Inferior parietal cortex (tissue), 1 donor: ENCODE data around the gene RWDD3.

Source experiments
- DNase-seq: peaks from one replicate; pipeline ENCODE4 v3.0.0-alpha.2; 2016; ENCODE audit errors: extremely low spot score

Gene RWDD3

DNA sequence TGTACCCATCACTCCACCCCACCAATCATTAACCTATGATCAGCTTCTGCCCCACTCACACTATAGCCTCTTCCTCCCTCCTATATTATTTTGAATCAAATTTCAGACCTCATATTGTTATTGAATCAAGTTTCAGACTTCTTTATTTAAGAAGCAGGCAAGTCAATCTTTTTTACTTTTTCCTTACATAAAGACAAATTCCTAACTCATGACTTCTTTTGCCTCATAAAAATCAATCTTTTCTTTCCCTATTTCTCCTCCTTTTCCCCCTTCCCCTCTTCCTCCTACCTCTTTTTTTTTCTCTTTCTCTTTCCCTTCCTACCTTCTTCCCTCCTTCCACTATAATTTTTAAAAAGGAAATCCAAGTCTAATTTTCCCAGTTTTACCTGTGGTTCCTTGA, 4.3 kb upstream of the RWDD3 start:
- no peak for DNase-seq

DNA sequence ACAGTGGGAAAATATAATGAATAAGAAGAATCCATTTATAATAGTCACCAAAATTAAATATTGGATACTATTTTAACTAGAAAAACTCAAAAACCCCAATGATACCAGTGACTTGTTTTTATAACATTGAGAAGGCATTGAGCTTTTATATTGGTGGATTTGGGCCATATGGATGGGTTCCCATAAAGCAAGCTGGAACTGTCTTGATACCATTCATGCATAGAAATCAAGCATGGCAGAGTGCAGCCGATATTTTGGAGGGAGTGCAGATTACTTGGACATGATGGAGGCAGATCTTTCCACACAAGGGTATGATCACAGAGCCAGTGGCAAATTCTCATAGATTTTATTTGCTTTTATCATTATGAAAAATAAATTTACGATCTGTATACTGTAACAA, 3.8 kb upstream of the RWDD3 start:
- DNase-seq, result no peak

DNA sequence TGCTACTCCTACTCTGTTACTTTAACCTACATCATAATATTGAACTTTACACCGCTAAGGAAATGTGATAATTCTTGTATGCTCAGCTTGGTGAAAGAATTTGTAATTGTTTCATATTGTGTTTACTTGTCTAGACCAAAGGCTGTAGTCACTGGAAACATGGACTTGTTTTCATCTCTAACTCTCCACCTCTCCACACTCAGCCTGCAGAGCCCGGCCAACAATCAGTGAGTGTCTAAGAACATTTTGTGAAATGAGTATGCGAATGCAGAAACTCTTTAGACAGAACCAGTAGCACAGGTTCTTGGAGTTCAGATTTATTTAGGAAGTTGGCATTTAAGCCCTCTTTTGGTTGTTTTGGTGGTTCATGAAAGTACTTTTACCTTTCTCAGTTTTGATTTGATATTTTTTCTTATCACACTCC, 3.2 kb upstream of the RWDD3 start:
- DNase-seq, result peak; percentile 27

DNA sequence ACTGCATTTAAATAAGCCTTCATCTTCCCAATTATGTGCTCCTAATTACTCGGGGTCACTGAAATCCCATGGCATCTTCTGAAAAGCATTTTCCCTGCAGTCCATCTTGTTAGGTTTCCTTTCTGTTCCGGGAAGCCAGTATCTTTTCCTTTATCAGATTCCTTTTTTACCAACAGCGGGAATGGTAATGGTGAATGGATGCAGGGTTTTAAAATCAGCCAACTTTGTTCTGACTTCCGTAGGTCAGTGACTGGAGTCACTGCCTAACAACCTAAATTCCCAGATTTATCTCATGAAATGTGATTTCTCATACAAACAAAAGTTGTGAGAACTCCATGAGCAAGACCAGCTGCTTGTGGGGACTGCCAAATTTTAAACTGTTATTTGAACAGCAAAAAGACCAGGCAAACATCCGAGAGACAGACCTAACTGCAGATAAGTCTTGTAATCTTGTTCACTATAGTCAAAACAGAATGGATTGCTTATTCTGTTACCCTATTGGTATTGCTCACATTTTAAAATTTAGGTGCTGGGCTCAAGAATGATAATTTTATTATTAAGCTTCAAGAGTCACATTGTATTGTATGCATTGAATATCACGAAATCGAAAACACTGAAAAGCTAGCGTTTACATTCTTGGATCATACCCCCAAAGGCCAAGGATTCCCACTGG, 1.2 kb upstream of the RWDD3 start:
- peak; percentile 62 for DNase-seq

DNA sequence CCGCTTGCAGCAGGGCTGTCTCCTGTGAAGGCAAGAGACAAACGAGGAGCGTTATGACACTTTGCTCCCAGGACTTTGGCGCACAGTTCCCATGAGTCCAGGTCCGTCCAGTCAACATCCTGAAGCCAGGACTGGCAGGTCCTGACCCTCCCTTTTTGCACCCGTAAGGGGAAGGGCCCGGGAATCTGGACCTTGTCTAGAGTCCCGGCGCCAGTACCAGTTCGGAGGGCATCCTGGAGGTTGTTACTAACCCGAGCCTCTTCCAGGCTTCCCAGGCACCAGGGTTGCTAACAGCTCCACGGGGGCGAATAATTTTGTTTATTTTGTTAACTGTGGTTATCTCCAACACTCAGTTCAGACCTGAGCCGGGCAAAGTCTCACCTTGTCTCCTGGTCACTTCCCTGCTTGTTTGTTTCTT, 682 bp upstream of the RWDD3 start:
- DNase-seq, result peak; percentile 38

DNA sequence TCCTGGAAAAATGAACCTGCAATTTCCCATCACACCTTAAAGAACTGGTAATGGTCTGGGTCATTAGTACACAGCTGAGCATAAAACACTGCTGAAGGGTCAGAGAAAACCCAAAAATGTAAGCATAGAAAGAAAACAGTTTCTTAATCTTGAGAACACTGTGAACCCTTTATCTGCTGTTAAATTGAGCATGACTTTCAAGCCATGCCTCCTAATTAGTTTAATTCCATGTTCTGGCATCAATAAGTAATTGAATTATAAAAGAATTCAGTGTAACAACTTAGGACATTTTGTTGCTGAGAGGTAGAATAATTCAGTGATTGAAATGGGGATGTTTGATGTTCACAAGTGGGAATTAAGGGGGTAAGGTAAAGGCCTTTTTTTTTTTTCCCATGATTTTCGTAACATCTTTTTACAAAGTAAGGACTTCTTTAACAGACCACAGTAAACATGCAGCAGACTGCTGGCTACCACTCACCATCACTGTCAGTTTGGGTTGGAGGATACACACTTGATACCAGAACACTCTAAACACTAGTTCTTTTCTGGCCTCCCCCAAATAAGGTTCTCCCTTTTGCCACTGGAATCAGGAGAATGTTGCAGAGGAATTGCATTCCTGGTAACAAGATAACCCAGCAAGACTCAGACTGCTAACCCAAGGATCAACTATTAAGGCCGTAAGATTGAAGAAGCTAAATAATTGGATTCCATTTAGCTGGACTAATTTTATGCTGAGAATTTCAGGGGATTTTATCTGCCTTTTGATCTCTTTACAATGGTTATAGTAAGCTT, 3.0 kb downstream of the RWDD3 start:
- no peak for DNase-seq

DNA sequence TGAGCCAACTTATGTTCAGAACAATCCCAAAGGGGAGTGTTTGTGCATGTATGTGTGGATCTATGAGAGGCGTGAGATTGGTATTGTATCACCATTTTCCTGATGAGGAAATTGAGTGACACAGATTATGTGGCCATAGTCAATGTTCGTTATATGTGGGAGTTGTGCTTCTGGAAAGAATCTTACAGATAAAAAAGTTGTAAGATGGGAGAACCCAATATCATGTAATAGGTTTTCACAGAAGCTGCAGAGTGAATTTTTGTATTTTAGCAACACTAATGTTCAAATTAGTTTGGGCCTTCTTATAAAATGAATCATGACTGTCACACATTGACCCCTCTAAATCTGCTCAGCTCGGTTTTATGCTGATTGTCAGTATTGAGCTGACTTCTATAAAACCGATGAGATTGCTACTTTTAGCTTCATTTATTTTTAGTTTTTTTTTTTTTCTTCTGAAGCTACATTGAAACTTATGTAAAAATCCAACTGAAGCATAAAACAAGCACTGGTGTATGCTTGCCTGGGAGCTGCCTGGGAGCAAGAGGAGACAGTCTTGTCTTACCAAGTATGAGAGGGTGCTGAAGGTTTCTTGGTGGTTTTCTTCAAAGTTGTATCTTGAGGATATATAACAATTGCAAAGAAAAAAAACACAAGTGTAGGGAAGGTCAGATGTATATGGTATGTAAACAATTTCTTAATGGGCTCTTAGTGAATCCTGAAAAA, 4.1 kb downstream of the RWDD3 start:
- DNase-seq, result no peak

DNA sequence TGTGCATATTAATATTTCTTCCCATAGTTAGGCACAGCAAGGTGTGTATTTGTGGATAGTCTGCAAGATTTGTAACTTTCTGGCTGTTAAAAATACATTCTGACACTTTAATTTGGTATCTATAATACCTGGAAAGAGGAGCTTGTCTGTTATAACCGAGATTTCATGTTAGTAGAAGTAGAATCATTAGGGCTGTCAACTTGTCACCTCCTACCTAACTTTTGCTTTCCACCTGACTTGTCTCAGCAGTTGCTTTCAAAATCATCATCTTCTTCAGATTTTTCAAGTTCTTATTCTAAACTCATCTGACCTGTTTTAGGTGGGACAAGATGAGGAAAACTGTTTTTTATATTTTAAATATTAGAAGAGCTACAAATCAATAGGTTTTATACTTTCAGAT, 11.0 kb downstream of the RWDD3 start:
- no peak for DNase-seq

DNA sequence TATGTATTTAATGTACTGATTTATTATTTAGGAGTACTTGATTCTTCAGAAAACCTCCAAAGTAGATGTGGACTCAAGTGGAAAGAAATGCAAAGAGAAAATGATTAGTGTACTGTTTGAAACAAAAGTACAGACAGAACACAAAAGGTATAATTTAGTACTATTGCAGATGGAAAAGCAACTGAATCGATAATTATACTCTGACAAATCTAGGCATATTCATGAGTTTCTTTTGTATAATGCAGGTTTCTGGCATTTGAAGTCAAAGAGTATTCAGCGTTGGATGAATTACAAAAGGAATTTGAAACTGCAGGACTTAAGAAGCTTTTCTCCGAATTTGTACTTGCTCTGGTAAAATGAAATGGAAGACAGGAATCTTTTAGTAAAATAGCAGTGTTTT, 12.5 kb downstream of the RWDD3 start:
- DNase-seq, result no peak

DNA sequence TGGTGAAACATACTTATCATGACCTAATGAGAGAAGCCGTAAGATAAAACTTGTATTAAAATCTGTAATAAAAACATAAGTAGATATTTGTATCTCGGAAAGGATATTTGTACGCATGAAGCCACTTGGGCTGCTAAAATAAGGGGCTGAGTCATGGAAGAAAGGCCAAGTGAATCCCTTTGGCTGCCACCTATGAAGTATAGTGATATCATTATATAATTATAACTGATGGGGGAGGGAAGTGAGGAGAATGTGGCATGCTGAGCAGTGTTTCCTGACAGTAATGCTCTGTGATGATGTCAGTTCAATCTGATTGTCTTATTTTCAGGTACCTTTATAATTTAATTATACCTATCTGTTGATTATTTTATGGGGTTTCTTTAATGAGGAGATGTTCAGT, 13.6 kb downstream of the RWDD3 start:
- no peak for DNase-seq

DNA sequence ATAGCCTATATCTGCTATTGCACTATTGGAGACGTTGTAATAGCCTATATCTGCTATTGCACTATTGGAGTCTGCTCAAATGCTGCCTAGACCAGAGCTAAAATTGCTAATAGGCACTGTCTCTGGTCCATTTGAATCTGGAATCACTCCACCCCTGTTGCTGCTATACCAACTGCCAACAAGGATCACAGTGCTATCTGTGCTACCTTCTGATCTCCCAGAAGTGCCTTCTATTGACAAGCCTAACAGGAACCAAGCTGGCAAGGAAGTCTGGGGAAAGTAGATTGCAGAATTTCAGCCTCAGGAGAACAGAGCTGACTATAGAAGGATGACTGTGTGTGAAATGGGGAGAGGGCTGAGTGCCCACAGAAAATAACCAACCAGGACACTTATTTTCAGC, 15.9 kb downstream of the RWDD3 start:
- DNase-seq, result no peak

DNA sequence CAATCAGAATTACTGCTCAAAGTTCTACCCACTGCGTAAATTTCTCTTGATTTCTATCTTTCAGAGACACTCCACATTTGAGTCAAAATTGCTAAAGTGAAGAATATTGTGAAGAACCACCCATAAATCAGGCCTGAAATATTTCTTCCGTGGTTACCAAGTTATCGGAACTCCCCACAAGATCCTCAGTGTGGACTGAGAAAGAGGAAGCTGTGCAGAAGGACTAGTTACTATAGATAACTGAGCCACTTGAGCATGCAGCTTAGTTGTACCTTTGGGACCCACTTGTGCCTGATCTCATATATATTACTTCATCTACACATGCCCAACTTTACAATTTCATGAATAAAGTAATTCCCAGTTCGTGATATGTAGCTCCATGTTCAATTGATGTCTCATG, 18.4 kb downstream of the RWDD3 start:
- no peak for DNase-seq

DNA sequence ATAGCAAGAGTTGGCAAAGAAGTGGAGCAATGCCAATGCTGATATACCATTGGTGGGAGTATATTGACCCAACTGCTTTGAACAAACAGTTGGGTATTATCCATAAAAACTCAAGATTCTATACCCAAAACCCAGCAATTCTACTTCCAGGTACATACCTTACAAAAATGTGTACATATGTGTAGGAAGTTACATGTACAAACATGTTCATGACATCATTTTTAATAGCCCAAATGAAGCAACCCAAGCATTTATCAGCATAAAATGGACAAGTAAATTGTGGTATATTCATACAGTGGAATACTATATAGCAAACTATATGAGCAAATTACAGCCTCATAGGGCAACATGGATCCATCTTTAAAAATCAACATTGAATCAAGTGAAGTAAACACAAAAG, 20.9 kb downstream of the RWDD3 start:
- DNase-seq, result no peak

DNA sequence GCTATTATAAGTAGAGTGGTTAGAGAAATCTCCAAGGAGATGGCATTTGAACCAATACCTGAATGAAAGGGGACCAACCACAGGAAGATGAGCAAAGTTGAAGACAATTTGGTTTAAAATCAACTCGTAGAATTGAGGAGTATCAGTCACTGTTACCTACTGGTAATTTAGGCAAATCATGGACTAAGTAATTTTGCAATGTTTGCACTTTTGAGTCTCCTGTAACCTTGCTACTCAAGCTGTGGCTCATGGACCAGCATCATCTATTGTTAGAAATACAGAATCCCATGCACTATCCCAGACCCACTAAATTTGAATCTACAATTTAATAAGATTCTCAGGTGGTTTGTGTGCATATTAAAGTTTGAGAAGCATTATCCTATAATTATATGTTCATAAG, 21.8 kb downstream of the RWDD3 start:
- no peak for DNase-seq

DNA sequence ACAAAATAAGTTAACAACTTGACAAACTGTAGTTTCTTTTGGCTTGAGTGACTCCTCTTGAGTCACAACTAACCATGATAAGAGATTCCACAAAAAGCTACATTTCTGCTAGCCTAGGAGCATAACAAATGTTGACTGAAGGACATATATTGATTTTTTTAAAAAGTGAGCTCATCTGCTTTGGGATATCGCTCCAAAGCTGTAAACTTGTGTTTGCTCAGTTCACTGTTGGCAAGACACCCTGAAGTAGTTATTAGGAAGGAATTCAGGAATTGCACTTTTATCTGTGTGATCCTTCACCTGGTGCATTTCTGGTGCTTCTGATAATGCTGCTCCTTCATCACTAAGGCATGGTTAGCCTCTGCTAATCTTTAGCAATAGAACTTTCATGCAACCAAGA, 23.7 kb downstream of the RWDD3 start:
- DNase-seq, result no peak

DNA sequence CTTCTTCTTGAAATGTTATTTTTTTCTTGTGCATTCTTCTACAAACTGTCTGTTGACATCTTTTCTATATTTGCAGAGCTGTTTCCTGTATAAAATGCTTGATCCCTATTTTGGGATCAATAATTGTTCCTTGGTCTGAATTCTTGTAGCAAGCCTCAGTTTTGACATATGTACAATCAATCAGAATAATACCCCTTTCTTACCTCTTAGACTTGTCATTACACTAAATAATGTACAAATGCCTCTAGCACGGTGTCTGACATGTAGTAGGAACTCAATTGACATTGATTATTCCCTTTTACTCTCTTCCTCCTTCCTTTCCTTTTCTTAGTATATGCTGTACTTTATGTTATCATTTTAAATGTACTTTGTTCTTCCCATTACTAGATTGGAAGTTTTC, 25.2 kb downstream of the RWDD3 start:
- no peak for DNase-seq

DNA sequence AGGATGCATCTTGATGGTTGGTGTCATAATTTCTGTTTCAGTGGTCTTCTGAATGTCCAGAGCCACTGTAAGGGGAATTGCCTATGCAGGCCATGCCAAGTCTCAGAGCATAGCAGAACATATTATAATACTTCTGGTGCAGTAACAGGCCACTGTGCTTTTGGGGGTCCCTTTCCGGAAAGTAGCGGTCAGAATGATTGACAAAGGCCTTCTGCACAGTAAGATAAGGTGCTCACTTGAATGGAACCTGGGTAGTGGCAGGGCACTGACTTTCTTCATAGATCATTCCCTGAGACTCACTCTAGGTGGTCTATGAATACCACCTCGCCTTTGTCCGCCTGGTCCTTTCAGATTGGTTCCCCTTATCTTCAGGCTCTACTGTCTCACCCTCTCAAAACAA, 28.9 kb downstream of the RWDD3 start:
- DNase-seq, result no peak

DNA sequence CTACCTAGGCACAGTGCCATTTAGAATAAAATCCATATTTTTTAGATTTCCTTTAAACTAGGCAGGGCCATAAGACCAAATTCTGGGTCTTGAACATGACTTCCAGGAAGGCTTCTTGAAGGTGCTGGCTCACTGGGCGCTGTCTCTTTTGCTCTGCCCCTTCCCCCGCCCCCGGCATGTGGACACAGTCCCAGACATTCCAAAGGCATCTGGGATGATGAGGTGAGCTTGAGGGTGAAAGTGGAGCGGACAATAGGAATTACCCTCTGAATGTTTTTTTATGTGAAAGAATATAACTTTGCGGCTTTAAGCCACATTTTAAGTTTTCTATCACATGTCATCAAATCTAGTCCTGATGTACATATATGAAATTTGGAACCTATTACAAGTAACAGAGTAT, 29.4 kb downstream of the RWDD3 start:
- DNase-seq, result no peak

DNA sequence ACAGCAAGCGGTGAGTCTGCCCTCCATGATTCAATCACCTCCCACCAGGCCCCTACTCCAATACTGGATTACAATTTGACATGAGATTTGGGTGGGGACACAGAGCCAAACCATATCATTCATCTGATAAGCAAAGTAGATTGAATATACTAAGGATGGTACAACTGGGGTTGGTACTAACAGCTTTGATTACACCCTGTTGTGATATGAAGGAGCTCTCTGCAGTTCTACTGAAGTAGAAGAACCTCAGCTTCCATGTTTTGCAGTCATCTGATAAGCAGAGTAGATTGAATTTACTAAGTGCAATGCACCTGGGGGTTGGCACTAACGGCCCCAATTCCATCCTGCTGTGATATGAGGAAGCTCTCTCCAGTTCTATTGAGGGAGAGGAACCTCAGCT, 31.1 kb downstream of the RWDD3 start:
- DNase-seq, result no peak

DNA sequence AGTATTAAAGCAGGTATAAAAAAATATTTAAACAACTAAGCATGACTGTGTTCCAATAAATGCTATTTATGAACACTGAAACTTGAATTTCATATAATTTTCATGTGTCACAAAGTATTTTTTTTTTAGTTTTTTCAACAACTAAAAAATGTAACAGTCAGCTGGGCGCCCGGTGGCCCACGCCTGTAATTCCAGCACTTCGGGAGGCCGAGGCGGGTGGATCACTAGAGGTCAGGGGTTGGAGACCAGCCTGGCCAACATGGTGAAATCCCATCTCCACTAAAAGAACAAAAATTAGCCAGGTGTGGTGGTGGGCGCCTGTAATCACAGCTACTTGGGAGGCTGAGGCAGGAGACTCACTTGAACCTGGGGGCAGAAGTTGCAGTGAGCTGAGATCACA, 42.4 kb downstream of the RWDD3 start:
- no peak for DNase-seq

DNA sequence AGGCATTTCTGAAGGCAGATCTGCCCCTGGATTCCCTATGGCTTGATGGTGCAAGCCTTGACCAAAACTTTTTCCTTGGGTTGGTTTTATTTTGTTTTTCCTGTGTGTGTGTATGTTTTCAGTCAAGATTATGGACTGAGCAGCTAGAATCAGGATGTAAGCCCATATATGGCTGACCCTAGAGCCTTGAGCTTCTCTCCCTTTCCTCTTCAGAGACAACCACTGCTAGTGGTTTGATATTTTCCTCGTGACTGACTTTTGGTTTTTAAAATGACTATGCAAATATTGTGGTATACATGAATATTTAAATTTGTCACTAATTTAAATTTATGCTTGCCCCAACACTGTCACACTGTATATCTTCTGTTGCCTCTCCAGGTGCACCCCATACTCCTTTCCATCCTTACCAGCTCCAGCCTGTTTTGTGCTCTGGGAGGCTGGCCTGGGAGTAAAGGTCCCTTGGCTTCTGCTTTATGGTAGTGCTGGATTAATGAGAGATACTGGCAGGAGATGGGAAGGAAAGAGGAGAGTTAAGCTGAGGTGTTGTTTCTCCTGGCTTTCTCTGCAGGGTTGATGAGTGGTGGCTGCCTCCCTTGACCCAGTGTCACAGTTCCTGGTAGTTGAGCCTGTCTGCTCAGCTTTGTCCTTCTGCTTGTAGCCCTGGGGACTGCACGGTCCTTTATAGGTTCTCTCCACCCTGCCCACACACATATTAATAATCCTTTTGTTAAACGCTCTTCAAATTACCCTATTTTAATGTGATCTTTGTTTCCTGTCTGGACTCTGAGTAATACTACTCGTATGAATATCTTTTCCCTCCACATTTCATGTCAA, 44.4 kb downstream of the RWDD3 start:
- no peak for DNase-seq
